Fibroblast of lung (primary cell): ENCODE measurements around the gene RERE.

Experiments
- CTCF ChIP-seq, 2 donors: IDR thresholded peaks in 1 of 2; conservative IDR thresholded peaks in 1 of 2; 1 replicate in 1 of 2; 2 replicates in 1 of 2; pipeline ENCODE4 v1.5.1; 2011 to 2012; ENCODE audit warnings: low read length in 2 of 2, control low read depth in 1 of 2, inconsistent platforms in 1 of 2, low read depth in 1 of 2, mild to moderate bottlenecking in 1 of 2
- EZH2 ChIP-seq: IDR thresholded peaks from 2 replicates; pipeline ENCODE4 v1.5.1; 2012; ENCODE audit warnings: low read length, control low read depth, mild to moderate bottlenecking; ENCODE audit errors: missing control alignments

GRCh38 chr1:8863138-8863537 lies 45.7 kb upstream of the RERE start:
- TF ChIP-seq CTCF (conservative IDR thresholded peaks at IDR 0.05 in 1 of 2, IDR thresholded peaks at IDR 0.05 in 1 of 2; ENCODE audit: low read depth in 1 of 2, low read length in 2 of 2), result no peak
- no peak for TF ChIP-seq EZH2
